ENCODE measurements around the gene FYN.

Gene FYN

DNA sequence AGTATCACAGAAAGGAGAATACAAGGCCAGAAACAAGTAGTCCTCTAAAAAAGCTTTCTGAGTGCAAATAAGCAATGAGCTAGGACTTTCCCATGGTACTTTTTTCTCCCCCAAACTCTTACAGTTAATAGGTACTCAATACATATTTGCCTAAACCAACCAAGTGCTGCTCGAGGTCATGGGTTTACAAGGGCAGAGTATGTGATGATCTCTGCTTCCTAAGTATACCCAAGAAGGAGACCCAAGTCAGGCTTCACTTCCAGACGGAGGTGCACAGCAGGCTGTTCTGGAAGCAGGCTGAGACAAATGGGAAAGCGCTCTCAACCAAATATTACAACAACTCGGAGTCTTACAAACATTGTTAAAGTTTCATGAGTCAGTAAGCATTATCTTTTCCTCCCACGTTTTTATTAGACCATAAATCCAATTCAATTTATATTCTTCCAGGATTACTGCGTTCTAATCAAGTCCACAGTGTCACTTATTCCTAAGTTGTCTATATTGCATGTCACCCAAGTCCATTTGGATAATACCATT lies 8.1 kb downstream of the FYN start:
- DNase-seq (ENCODE audit: extremely low read depth, low read depth) = no peak

DNA sequence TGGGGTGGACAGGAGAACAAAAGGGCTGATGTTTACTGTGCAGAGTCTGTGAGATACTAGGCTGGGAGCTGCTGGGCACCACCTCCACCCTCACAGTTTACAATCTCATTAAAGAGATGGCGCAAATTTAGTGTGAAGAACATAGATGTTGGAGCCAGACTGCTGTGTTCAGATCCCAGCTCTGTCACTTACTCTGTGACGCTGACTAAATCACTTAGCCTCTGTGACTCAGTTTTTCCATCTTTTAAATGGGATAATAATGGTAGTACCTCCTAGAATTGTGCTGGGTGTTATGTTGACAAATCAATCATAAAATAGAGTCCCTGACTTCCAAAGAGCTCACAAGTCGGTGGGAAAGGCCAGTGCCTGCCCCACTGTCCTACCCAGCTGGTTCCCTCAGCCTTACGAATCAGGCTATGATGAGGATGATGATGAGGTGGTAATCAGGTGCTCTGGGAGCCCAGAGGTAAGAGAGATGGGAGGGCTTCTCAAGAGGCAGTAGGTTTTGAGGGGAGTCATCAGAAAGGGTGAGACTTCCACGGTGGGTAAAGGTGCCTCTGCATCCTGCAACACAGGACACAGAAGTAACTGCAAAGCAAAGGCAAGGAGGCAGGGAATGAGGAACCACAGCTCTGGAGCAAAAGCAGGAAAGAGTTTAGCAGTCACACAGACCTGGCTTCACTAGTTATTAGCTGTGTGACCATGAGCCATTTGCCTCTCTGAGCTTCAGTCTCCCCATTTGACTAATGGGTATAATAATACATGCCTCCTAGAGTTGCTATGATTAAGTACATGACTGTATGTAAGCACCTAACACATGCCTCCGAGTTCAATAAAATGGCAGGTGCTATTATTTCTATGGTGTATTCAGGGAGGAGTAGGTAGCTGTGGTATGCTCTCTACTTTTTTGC lies 8.9 kb downstream of the FYN start:
- TF ChIP-seq, protein P1, sequence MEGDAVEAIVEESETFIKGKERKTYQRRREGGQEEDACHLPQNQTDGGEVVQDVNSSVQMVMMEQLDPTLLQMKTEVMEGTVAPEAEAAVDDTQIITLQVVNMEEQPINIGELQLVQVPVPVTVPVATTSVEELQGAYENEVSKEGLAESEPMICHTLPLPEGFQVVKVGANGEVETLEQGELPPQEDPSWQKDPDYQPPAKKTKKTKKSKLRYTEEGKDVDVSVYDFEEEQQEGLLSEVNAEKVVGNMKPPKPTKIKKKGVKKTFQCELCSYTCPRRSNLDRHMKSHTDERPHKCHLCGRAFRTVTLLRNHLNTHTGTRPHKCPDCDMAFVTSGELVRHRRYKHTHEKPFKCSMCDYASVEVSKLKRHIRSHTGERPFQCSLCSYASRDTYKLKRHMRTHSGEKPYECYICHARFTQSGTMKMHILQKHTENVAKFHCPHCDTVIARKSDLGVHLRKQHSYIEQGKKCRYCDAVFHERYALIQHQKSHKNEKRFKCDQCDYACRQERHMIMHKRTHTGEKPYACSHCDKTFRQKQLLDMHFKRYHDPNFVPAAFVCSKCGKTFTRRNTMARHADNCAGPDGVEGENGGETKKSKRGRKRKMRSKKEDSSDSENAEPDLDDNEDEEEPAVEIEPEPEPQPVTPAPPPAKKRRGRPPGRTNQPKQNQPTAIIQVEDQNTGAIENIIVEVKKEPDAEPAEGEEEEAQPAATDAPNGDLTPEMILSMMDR (IDR thresholded peaks at IDR 0.05; ENCODE audit: low read depth, low read length, missing control alignments) = no peak
- DNase-seq (ENCODE audit: extremely low read depth, low read depth) = no peak
- no peak overlapping the region for H3K4me3 ChIP-seq (replicated peaks; ENCODE audit: low read depth, low read length)

More for the DNA sequence above, 8.1 kb downstream of the FYN start:
- no peak overlapping the region for H3K4me3 ChIP-seq (replicated peaks; ENCODE audit: low read depth, low read length)
- TF ChIP-seq, protein P1 (IDR thresholded peaks at IDR 0.05; ENCODE audit: low read depth, low read length, missing control alignments) = no peak

DNA sequence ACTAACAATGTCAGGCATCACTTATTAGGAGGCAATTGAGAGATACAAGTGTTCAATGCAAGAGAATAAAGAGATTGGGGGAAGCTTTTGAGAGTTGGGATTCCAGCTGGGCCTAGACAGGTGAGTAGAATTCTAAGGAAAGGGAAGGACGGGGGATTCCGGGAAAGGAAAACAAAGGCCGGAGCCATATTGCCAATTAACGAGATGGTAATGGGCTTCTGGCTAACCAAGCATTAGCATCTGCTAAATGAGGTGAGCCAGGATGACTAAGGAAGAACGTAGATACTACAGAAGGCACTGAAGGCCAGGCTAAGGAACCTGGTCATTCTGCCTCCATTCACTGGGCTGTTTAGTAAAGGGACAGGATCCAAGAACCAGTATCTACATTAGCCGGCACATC lies 10.5 kb downstream of the FYN start:
- no peak overlapping the region for H3K4me3 ChIP-seq (replicated peaks; ENCODE audit: low read depth, low read length)
- TF ChIP-seq, protein P1 (IDR thresholded peaks at IDR 0.05; ENCODE audit: low read depth, low read length, missing control alignments) = no peak
- DNase-seq (ENCODE audit: extremely low read depth, low read depth) = no peak

DNA sequence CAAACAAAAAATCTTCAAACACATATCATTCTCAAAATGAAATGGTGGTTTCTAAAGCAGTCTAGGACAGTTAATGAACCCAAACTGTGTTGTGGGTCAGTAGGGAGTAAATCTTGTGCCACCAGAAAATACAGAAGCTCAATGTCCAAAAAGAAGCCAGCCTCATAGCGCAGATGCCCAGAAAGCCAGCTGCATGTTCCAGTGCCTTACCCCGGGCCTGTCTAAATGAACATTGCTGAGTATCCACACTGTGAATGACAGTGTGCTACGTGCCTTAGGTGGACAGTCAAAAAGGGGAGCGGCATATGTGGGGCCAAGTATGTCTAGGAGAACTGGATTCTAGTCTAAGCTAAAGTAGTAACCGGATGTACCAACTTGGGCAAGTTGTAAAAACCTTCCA lies 10.9 kb downstream of the FYN start:
- H3K4me3 ChIP-seq (replicated peaks; ENCODE audit: low read depth, low read length) = no peak overlapping the region
- TF ChIP-seq, protein P1 (IDR thresholded peaks at IDR 0.05; ENCODE audit: low read depth, low read length, missing control alignments) = no peak

DNA sequence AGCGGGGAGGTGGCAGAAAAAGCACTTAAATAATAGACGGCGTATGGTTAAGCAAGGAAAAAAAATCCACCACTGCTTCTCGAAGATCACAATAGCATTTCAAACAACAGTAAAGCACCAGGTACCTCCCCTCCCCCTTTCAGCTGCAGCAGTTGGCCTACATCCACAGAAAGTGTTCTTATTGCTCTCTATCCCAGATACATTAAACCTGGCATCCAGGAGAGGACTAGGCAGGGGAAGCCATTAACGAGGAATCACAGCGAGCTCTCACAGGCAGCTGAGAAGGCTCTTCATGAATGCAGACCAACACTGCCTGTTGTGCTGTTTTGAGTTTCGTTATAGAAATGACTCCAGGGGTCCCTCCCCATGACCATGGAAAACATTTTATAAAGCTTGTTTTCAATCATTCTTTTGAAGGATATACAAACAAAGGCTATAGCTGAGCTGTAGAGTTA lies 11.8 kb downstream of the FYN start:
- no peak overlapping the region for H3K4me3 ChIP-seq (replicated peaks; ENCODE audit: low read depth, low read length)
- TF ChIP-seq, protein P1 (IDR thresholded peaks at IDR 0.05; ENCODE audit: low read depth, low read length, missing control alignments) = no peak
- DNase-seq (ENCODE audit: extremely low read depth, low read depth) = no peak

More for the DNA sequence above, 10.9 kb downstream of the FYN start:
- DNase-seq (ENCODE audit: extremely low read depth, low read depth) = no peak

DNA sequence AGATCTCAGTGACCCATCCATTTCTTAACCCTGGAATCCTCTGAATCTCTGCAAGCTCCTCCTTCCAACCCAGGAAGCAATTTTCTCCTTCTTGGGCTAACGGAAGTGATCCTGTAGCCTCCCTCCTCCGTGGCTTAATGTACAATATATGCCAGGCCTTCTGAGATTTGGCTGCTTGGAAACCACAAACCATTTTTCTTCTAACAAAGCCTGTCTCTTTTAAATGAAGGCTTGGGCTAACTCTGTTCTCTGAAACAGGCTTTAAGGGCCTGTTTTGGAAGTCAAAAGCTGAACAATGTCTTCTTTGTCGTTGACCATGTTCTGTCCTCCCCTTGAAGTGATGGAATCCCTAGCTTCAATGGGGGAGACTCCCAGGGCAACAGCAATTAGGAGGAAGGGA lies 14.9 kb downstream of the FYN start:
- DNase-seq (ENCODE audit: extremely low read depth, low read depth) = no peak
- no peak overlapping the region for H3K4me3 ChIP-seq (replicated peaks; ENCODE audit: low read depth, low read length)
- TF ChIP-seq, protein P1 (IDR thresholded peaks at IDR 0.05; ENCODE audit: low read depth, low read length, missing control alignments) = no peak
